Measurements from ENCODE around the gene RPS26.
"Not testable (repeated sequence)": the region's sequence is repeated elsewhere in the genome, so short reads cannot be mapped to it uniquely, and the experiment has no call there.

Gene RPS26

GRCh38 chr12:56041552-56042429, at the start of gene RPS26:
Gene RPS26 (plus strand): TSS chr12:56041918. CDS start chr12:56042167, 249 bp downstream.
- DNase-seq (ENCODE audit: low spot score), result peak; percentile 86

GRCh38 chr12:55993230-55993853, 48.4 kb upstream of the RPS26 start:
- DNase-seq (ENCODE audit: low spot score), result no peak

DNA sequence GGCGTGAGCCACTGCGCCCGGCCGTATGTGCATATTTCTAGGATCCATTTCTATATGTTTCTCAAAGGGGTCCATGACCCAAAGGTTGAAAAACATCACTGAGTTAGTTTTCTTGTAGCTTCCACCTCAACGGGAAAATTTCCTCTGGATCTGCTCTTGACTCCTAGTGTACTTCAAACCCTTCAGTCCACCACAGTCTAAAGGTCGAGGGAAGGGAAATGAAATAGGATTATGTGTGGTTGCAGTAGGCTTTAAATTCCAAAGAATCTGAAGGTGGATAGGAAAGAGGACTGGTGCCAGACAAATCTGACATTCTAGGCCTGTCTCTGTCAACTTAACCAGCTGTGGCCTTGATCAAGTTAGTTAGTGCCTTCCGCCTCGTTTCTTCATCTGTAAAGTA, 46.4 kb upstream of the RPS26 start:
- no peak for DNase-seq (ENCODE audit: low spot score)

DNA sequence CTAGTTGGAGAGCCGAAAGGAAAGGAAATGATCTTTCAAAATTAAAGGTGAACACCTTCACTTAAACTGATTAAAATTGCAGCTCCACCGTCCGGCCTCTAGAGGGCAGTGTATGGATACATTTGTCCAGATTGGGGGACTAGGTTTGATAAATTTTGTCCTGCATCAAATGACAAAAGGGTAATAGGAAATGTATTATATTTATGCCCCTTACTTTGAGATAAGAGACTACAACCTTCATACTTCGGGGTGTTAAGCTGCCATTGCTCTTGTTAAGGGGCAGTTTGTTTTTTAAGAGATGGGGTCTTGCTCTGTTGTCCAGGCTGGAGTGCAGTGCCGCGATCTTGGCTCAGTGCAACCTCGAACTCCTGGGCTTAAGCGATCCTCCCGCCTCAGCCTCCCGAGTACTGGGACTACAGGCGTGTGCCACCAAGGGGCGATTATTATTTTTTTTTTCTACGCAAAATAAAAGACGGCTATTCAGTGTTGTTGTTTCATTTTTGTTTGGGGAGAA, 45.5 kb upstream of the RPS26 start:
- DNase-seq (ENCODE audit: low spot score), result no peak

- DNase-seq (ENCODE audit: low spot score), result peak; percentile 99
Measured at GRCh38 chr12:55996715-55997534, 44.8 kb upstream of the RPS26 start, which contains the start of gene SUOX. Gene SUOX (plus strand): TSS chr12:55997276. CDS start chr12:56002222, 4,946 bp downstream.

DNA sequence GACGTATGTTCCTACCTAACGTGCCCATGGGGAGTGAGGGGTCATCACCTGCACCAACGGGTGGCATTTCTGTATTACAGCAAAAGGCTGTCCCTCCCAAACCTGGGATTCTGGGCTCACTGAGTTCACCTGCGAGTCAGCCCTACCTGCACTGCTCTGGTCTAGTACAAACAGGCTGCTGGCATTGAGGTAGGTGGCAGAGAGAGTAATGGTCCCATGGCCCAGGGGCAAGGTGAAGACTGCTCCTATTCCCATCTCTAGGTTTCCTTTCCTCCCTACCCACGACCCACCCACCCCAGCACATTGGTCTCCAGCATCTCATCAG, 44.2 kb upstream of the RPS26 start:
- DNase-seq (ENCODE audit: low spot score), result peak; percentile 56

DNA sequence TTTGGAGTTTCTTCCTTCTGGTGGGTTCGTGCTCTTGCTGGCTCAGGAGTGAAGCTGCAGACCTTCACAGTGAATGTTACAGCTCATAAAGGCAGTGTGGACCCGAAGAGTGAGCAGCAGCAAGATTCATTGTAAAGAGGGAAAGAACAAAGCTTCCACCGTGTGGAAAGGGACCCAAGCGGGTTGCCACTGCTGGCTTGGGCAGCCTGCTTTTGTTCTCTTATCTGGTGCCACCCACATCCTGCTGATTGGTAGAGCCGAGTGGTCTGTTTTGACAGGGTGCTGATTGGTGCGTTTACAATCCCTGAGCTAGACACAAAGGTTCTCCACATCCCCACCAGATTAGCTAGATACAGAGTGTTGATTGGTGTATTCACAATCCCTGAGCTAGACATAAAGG, 42.2 kb upstream of the RPS26 start:
- DNase-seq (ENCODE audit: low spot score), result not testable (repeated sequence)

GRCh38 chr12:55999999-56000540, 41.6 kb upstream of the RPS26 start:
- DNase-seq (ENCODE audit: low spot score), result not testable (repeated sequence)

DNA sequence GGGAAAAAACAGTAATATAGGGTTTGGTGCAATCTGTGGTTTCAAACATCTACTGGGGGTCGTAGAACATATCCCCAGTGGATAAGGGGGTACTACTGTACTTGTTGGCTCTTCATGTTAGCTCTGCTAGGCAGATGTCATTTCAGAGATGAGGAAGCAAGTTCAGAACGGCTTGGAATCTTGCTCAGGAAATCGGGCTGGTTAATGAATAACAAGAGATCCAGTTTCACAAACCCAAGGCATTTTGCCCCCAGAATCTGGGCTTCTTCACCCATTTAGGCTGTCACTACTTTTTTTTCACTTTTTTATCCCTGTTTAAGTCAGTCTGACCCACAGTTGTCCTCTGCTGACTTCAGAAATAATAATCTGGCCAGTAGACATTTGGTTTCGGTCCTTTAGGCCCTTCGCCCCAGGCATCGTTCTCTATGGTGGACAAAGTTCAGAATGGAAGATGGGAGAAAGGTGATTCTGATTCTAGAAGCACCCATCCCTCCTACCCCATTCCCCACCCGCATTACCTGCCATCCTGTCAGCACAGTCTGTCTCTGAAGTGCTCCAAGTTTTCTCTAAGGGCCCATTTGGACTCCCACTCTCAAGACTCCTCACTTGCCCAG, 40.1 kb upstream of the RPS26 start:
- peak; percentile 46 for DNase-seq (ENCODE audit: low spot score)

GRCh38 chr12:56003376-56003775, 38.3 kb upstream of the RPS26 start:
- not testable (repeated sequence) for DNase-seq (ENCODE audit: low spot score)

- DNase-seq (ENCODE audit: low spot score), result no peak
Measured at GRCh38 chr12:56004211-56004610, 37.5 kb upstream of the RPS26 start.

DNA sequence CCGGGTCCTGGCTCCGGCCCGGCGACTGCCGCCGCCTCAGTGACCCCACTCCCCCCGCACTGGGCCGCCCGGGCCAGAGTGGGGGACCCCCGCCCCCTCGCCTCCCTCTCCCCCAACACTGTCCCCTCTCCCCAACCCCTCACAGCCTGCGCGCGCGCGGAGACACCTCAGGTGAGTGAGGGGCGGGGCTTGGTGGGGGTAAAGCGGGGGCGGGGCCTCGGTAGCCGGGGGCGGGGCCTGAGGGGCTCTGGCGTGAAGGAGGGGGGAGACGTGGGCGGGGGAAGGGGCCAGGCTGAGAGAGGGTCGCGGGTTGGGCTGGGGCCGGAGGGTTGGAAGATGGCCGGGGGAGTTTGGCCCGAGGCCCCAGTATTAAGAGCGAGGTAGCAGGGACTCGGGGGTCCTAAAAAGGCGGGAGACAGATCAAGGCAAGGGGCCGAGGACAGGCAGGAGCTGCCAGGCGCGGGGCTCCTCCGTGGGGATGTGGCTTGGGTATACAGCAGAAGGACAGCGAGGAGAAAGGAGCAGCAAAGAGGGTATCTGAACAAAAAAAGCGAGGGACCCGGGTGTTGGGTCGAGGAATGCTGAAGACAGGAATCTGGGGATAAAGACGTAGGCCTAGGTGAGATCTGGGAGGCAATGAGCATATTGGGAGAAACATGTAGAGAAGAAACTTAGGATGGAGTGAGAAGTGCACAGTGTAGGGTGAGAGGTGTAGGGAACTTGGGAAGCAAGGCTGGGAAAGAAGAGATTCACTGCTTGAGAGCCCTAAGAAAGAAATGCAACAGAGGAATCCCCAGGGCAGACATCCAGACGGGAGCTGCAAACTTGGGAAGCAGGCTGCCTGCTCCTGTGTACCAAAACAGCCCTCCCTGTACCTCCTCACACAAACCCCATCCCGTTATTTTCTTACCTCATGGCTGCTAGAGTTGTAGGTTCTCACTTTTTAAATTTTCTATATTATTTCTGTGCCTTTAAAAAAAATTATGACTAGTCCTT, 33.9 kb upstream of the RPS26 start:
- peak; percentile 70 for DNase-seq (ENCODE audit: low spot score)

- DNase-seq (ENCODE audit: low spot score), result peak; percentile 35
Measured at GRCh38 chr12:56010111-56010570, 31.6 kb upstream of the RPS26 start.

DNA sequence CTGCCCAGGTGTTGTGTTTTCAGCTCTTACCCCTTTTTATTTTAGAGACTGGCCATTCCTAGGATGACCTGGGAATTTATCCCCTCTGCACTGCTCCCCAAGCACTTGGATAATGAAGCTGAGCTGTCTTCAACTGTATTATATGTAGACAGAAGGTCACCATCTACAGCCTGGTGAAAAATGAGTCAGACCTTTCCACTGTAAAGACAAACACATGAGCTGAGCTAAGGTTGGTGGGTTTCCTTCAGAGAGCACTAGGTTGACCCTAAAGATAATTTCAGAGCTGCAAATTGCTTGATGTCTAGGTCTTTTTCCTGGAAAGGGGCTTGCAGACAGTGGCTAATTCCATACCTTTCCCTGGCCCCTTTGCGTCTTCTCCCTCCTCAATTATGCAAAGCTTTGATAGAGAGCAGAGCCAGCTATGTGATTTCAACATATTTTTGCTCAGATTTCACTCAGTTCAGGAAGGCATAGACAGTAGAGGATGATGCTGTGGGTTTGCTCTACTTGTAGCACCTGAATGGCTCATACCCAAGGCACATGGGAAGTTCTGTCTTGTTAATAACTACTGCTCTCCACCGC, 30.1 kb upstream of the RPS26 start:
- no peak for DNase-seq (ENCODE audit: low spot score)

GRCh38 chr12:56013482-56013881, 28.2 kb upstream of the RPS26 start:
- DNase-seq (ENCODE audit: low spot score), result no peak

DNA sequence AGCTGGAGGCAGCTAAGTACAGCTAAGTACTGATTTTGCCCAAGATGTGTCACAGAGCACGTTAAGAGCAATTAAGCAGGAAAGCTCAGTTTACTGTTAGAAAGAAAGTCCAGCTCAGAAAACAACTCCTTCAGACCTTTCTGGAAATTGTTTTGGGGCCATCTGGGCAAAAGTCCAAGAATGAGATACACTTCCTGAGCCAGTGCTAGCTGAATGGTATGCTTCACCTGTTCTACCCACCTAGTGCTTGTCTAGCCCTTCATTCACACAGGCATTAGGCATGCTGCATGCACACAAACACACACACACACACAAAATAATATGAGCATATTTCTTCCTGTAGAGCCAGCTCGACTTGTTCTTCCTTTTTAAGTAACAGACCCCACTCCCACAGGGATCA, 27.5 kb upstream of the RPS26 start:
- DNase-seq (ENCODE audit: low spot score), result no peak

- no peak for DNase-seq (ENCODE audit: low spot score)
Measured at GRCh38 chr12:56017181-56017580, 24.5 kb upstream of the RPS26 start.

GRCh38 chr12:56018356-56018755, 23.4 kb upstream of the RPS26 start:
- DNase-seq (ENCODE audit: low spot score), result no peak

GRCh38 chr12:56020423-56021184, 21.1 kb upstream of the RPS26 start, which contains the start of gene IKZF4:
Gene IKZF4 (plus strand): TSS chr12:56021043. CDS start chr12:56021494, 451 bp downstream.
- no peak for DNase-seq (ENCODE audit: low spot score)

All from HuH-7.5 (cell line).